ENCODE results near the gene ARHGEF28. TPM values are rescaled to one million over a fixed set of nuclear protein-coding genes. Genes with fewer than 3 reads are reported as not detected.

ARHGEF28 gene
- total RNA-seq, 2 donors from 2014 or later: 7.6 to 8.0 TPM

- intact Hi-C loops (cut with DNase I): no loop called here
- Histone ChIP-seq H3K27ac (no peak overlapping the region), H3K4me1 (no peaks in the 10 kb centered on the region), H3K36me3 (no peaks in the 10 kb centered on the region), H3K9me3 (no peaks in the 10 kb centered on the region), H3K4me3 (no peak overlapping the region), H3K27me3 (no peaks in the 10 kb centered on the region), H3K9ac (ENCODE audit: low read depth in 2 of 2, low read length in 2 of 2) (no peak overlapping the region)
- TF ChIP-seq CTCF (IDR thresholded peaks at IDR 0.05): no peak
- no peak for DNase-seq
Observed at GRCh38 chr5:73726071-73726470, 100.1 kb downstream of the ARHGEF28 start.

- no peak overlapping the region for H3K4me3 ChIP-seq
- H3K27ac ChIP-seq: no peak overlapping the region
- H3K36me3 ChIP-seq: no peaks in the 10 kb centered on the region
- no peaks in the 10 kb centered on the region for H3K27me3 ChIP-seq
- H3K9ac ChIP-seq (ENCODE audit: low read depth in 2 of 2, low read length in 2 of 2): no peak overlapping the region
- no peaks in the 10 kb centered on the region for H3K4me1 ChIP-seq
- no peak for TF ChIP-seq CTCF (IDR thresholded peaks at IDR 0.05)
- intact Hi-C loops (cut with DNase I): no loop called here
- no peak for DNase-seq
- no peaks in the 10 kb centered on the region for H3K9me3 ChIP-seq
Observed at GRCh38 chr5:73726606-73727231, 100.7 kb downstream of the ARHGEF28 start.

- TF ChIP-seq CTCF (IDR thresholded peaks at IDR 0.05): no peak
- intact Hi-C loops (cut with DNase I): no loop called here
- no peak overlapping the region for H3K9ac ChIP-seq (ENCODE audit: low read depth in 2 of 2, low read length in 2 of 2)
- no peak overlapping the region for H3K27ac ChIP-seq
- no peak for DNase-seq
- H3K4me1 ChIP-seq: no peaks in the 10 kb centered on the region
- H3K4me3 ChIP-seq: no peak overlapping the region
- no peaks in the 10 kb centered on the region for H3K36me3 ChIP-seq
- H3K9me3 ChIP-seq: no peaks in the 10 kb centered on the region
- no peaks in the 10 kb centered on the region for H3K27me3 ChIP-seq
Observed at GRCh38 chr5:73727470-73727869, 101.5 kb downstream of the ARHGEF28 start.

GRCh38 chr5:73728493-73729273, 102.7 kb downstream of the ARHGEF28 start:
- DNase-seq: no peak
- H3K27ac ChIP-seq: no peak overlapping the region
- H3K4me3 ChIP-seq: no peak overlapping the region
- no peaks in the 10 kb centered on the region for H3K27me3 ChIP-seq
- no peaks in the 10 kb centered on the region for H3K4me1 ChIP-seq
- H3K9me3 ChIP-seq: no peaks in the 10 kb centered on the region
- H3K36me3 ChIP-seq: no peaks in the 10 kb centered on the region
- H3K9ac ChIP-seq (ENCODE audit: low read depth in 2 of 2, low read length in 2 of 2): no peak overlapping the region
- TF ChIP-seq CTCF (IDR thresholded peaks at IDR 0.05): no peak
- intact Hi-C loops (cut with DNase I): no loop called here

- intact Hi-C loops (cut with DNase I): no loop called here
- Histone ChIP-seq H3K4me1 (no peaks in the 10 kb centered on the region), H3K27ac (no peak overlapping the region)
Observed at GRCh38 chr5:73729329-73729728, 103.3 kb downstream of the ARHGEF28 start.

More at GRCh38 chr5:73729329-73729728, 103.3 kb downstream of the ARHGEF28 start:
- Histone ChIP-seq H3K4me3 (no peak overlapping the region), H3K36me3 (no peaks in the 10 kb centered on the region), H3K9ac (ENCODE audit: low read depth in 2 of 2, low read length in 2 of 2) (no peak overlapping the region), H3K27me3 (no peaks in the 10 kb centered on the region), H3K9me3 (no peaks in the 10 kb centered on the region)
- TF ChIP-seq CTCF (IDR thresholded peaks at IDR 0.05): no peak
- DNase-seq: no peak

All from colonic mucosa (tissue), 4 donors.